ENCODE measurements around the gene GDF7.

Gene GDF7

DNA sequence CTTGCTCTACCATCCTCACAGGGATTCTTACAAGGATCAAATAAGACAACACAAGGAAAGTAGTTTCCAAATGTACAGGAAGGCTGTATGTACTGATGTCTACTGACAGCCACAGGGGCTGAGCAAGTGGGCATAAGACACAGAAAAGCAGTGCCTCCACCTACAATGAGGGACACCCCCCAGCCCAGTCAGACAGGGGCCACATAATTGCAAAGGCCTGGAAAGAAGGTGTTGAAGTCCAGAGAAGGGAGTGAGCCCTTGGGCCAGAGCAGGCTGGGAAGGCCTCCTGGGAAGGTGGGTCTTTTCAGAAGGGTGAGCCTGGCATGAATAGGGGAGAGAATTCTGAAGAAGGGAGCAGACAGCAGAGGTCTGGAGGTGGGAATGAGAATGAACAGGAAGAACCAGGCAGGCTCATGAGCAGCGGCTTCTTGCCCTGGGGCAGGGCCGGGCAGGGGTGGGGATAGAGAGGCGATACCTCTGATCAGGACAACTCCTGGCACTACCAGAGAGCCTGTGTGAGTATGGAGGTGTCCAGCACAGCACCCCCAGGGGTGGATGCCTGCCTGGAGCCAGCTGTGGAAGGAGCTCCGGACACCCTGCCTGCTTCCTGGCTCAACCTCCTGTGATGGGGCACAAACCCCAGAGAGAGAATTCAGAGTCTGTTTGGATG is 46.1 kb upstream of the GDF7 start:
- TF ChIP-seq, protein P1, sequence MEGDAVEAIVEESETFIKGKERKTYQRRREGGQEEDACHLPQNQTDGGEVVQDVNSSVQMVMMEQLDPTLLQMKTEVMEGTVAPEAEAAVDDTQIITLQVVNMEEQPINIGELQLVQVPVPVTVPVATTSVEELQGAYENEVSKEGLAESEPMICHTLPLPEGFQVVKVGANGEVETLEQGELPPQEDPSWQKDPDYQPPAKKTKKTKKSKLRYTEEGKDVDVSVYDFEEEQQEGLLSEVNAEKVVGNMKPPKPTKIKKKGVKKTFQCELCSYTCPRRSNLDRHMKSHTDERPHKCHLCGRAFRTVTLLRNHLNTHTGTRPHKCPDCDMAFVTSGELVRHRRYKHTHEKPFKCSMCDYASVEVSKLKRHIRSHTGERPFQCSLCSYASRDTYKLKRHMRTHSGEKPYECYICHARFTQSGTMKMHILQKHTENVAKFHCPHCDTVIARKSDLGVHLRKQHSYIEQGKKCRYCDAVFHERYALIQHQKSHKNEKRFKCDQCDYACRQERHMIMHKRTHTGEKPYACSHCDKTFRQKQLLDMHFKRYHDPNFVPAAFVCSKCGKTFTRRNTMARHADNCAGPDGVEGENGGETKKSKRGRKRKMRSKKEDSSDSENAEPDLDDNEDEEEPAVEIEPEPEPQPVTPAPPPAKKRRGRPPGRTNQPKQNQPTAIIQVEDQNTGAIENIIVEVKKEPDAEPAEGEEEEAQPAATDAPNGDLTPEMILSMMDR (IDR thresholded peaks at IDR 0.05; ENCODE audit: control insufficient read depth, extremely low read depth, insufficient read depth) = no peak
- no peak overlapping the region for H3K4me3 ChIP-seq (ENCODE audit: low read depth, low read length)
- DNase-seq (ENCODE audit: low read depth) = no peak

DNA sequence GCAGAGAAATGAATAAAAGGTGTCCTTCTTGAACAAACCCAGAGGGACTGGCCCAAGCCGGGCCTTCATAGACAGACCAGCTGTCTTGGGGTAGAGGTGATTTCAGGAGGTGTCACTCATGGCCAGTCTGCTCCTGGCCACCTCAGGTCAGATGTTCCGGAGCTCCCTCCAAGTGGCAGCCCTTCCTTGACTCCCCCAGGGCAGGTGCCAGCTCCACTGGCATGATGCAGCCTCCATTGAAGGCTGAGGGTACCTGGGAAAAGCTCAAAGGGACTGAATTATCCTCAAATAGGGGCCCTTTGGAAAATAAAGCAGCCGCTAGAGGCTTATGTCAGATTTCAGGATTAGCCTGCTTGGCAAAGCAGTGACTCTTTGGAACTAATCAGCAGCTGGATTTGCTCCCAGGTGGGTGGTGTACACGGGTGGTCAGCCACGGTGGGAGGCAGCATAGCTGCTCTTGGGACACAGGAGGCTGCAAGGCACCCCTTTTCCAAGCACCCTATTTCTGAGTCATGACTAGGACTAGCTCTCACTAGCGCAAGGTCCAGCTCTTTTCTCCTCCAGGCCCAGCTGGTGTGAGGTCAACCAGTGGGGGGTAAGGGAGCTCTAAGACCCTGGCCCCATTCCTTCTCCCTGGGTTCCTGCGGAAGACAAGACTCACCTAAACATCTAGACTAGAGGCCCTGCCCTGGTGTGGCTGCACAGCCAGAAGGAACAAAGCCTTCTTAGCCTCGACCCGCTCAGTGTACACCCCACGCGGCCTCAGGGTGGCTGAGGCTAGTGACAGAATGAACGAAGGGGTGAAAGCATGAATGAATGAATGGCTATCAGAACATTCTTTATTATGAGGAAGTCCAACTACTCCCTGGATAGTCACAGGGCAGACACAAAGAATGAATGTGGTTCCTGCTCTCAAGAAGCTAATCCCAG is 45.3 kb upstream of the GDF7 start:
- DNase-seq (ENCODE audit: low read depth) = no peak
- TF ChIP-seq, protein P1 (IDR thresholded peaks at IDR 0.05; ENCODE audit: control insufficient read depth, extremely low read depth, insufficient read depth) = no peak
- no peak overlapping the region for H3K4me3 ChIP-seq (ENCODE audit: low read depth, low read length)

DNA sequence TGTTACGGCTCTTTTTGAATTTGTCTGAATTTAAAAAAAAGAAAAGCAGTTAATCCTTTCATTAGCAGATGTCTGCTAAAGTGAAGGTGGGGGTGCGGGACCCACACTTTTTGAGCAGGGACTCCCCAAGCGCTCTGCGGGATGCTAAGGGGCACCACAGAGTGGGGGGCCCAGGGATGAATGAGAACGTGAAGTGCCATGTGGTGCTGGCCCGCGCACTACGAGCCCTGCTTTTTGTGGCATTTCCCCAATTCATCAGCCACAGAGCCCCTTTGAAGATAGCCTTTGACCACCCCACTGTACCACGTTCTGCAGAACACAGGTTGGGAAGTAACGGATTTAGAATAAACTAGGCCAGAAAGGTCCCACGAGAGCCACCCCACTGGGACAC is 44.7 kb upstream of the GDF7 start:
- H3K4me3 ChIP-seq (ENCODE audit: low read depth, low read length) = no peak overlapping the region
- DNase-seq (ENCODE audit: low read depth) = no peak
- TF ChIP-seq, protein P1 (IDR thresholded peaks at IDR 0.05; ENCODE audit: control insufficient read depth, extremely low read depth, insufficient read depth) = no peak

DNA sequence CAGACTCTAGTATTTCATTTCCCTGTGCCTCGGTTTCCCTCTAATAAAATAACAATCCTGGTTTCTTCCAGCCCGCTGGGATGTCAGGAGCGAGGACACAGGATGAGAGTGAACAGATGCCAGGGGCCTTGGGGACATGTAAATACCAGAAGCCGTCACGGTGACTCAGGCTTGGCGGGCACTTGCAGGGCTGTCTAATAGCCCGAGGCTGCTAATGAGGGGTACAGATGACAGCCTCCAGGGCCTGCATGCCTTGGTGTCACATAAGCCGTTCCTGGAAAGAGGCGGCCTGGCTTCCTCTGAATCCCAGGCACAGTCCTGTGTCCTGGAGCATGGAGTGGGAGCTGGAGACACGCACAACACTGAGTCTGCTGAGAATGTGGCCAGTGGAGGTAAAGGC is 44.2 kb upstream of the GDF7 start:
- H3K4me3 ChIP-seq (ENCODE audit: low read depth, low read length) = no peak overlapping the region
- TF ChIP-seq, protein P1 (IDR thresholded peaks at IDR 0.05; ENCODE audit: control insufficient read depth, extremely low read depth, insufficient read depth) = no peak
- no peak for DNase-seq (ENCODE audit: low read depth)

DNA sequence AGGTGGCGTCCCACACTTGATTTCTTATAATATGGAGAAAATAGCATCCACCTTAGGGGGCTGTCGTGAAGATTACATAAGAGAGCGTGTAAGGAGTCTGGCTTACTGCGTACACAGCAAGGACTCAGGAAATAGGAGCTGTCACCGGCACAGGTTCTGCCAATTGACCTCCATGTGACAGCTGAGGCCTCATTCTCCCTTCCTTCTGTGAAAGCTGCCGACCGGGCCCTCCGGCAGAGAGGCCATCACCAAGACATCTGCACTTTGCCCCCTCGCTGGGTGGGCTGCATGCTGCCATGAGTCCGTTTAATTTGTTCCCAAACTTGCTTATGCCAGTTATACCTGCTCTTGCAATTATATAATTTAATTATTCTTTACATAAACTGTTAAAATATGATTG is 43.7 kb upstream of the GDF7 start:
- no peak for DNase-seq (ENCODE audit: low read depth)

DNA sequence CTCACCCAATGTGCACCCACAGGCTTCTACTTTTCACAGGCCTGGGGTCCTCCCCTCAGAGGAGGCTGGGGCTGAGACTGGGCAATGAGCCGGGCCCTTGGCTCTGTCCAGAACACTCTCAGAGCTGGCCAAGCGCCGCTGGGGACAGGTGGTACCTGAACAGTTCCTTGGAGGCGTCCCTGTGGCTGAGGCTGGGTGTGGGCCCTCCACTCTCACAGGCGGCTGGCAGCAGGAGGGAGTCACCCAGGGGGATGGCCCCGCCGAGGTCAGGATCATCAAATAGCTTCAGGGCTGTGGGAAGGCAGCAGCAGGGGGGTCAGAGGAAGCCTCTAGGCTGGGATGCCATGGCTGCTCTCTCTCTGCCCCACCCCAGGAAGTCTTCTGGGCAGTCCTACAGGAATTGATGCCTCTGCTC is 43.2 kb upstream of the GDF7 start:
- no peak for DNase-seq (ENCODE audit: low read depth)
- H3K4me3 ChIP-seq (ENCODE audit: low read depth, low read length) = no peak overlapping the region
- TF ChIP-seq, protein P1 (IDR thresholded peaks at IDR 0.05; ENCODE audit: control insufficient read depth, extremely low read depth, insufficient read depth) = no peak

More for the DNA sequence above, 43.7 kb upstream of the GDF7 start:
- no peak overlapping the region for H3K4me3 ChIP-seq (ENCODE audit: low read depth, low read length)
- TF ChIP-seq, protein P1 (IDR thresholded peaks at IDR 0.05; ENCODE audit: control insufficient read depth, extremely low read depth, insufficient read depth) = no peak
